Effector memory CD8-positive, alpha-beta T cell (primary cell): Measurements from ENCODE around the gene LUZP2.

Source experiments
- ATAC-seq: fragments of 150-1000 bp; cut with Tn5 transposase; replicated peaks from 2 replicates; pipeline ENCODE4 v1.10.0; 2021; ENCODE audit warnings: mild to moderate bottlenecking, moderate library complexity
- DNase-seq, 3 experiments: peaks; one replicate each; pipeline ENCODE4 v3.0.0; 2021
- H3K27ac Mint-ChIP-seq, 2 donors: one replicate each; pipeline ENCODE4 v1.8.0; 2022; ENCODE audit warnings: mild to moderate bottlenecking in 2 of 2, mixed read lengths in 2 of 2, moderate library complexity in 2 of 2
- H3K27me3 Mint-ChIP-seq, 2 donors: one replicate each; pipeline ENCODE4 v1.8.0; 2022; ENCODE audit warnings: mixed read lengths in 2 of 2
- H3K36me3 Mint-ChIP-seq: one replicate; pipeline ENCODE4 v1.8.0; 2022; ENCODE audit warnings: mild to moderate bottlenecking, moderate library complexity, mixed read lengths; ENCODE audit not compliant: insufficient read depth
- H3K4me1 Mint-ChIP-seq, 2 donors: one replicate each; pipeline ENCODE4 v1.8.0; 2022; ENCODE audit warnings: low read depth in 2 of 2, mixed read lengths in 2 of 2
- H3K4me3 Mint-ChIP-seq, 2 donors: one replicate each; pipeline ENCODE4 v1.8.0; 2022; ENCODE audit warnings: mild to moderate bottlenecking in 2 of 2, mixed read lengths in 2 of 2, moderate library complexity in 2 of 2
- H3K9me3 Mint-ChIP-seq, 2 donors: one replicate each; pipeline ENCODE4 v1.8.0; 2022; ENCODE audit warnings: mixed read lengths in 2 of 2

LUZP2 gene

GRCh38 chr11:24779791-24780190, 282.9 kb downstream of the LUZP2 start:
- Mint-ChIP-seq H3K9me3 (peaks cover 0 to 5% of the 10 kb centered on the region in 2 donors), H3K27ac (no peak overlapping the region), H3K36me3 (no peaks in the 10 kb centered on the region), H3K4me3 (no peak overlapping the region), H3K4me1 (no peaks in the 10 kb centered on the region), H3K27me3 (no peaks in the 10 kb centered on the region)
- DNase-seq (no peak), ATAC-seq (no peak)

DNA sequence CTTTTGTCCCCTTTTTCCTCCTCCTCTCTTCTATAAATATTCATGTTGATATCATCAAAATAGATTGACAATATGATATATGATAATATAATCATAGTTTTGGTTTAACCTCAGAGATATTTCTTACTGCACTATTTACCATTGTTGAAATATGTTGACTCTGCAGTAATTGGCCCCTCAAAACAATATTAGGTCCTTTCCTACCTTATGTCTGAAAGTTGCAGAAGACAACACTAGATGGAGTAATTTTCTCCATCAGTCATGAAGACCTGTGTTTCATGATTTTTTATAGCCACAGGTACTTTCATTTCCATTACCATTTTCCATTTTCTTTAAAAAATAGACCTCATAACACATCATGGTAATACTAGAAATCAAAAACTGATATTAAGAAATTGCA, 284.4 kb downstream of the LUZP2 start:
- ATAC-seq (no peak), DNase-seq (no peak)
- Mint-ChIP-seq H3K27me3 (no peaks in the 10 kb centered on the region), H3K27ac (no peak overlapping the region), H3K36me3 (no peaks in the 10 kb centered on the region), H3K4me1 (no peaks in the 10 kb centered on the region), H3K4me3 (no peak overlapping the region), H3K9me3 (peaks cover 0 to 7% of the 10 kb centered on the region in 2 donors)

GRCh38 chr11:24793479-24793878, 296.6 kb downstream of the LUZP2 start:
- H3K4me1 Mint-ChIP-seq, result no peaks in the 10 kb centered on the region
- no peak overlapping the region for H3K4me3 Mint-ChIP-seq
- ATAC-seq (no peak), DNase-seq (no peak)
- peaks cover 8 to 11% of the 10 kb centered on the region in 2 donors for H3K9me3 Mint-ChIP-seq
- peaks cover 3% of the 10 kb centered on the region for H3K36me3 Mint-ChIP-seq
- no peaks in the 10 kb centered on the region for H3K27me3 Mint-ChIP-seq
- no peak overlapping the region for H3K27ac Mint-ChIP-seq

- ATAC-seq (no peak), DNase-seq (no peak)
- Mint-ChIP-seq H3K4me3 (no peak overlapping the region), H3K9me3 (peaks cover 7 to 12% of the 10 kb centered on the region in 2 donors), H3K27ac (no peak overlapping the region), H3K27me3 (no peaks in the 10 kb centered on the region), H3K36me3 (peaks cover 3% of the 10 kb centered on the region), H3K4me1 (no peaks in the 10 kb centered on the region)
Measured at GRCh38 chr11:24794064-24794463, 297.2 kb downstream of the LUZP2 start.

GRCh38 chr11:24805671-24806070, 308.8 kb downstream of the LUZP2 start:
- H3K27ac Mint-ChIP-seq, result no peak overlapping the region
- DNase-seq (no peak), ATAC-seq (no peak)

GRCh38 chr11:24808173-24808572, 311.3 kb downstream of the LUZP2 start:
- H3K27me3 Mint-ChIP-seq, result no peaks in the 10 kb centered on the region
- H3K36me3 Mint-ChIP-seq, result no peaks in the 10 kb centered on the region
- no peak overlapping the region for H3K4me3 Mint-ChIP-seq
- DNase-seq (no peak), ATAC-seq (no peak)
- no peak overlapping the region for H3K27ac Mint-ChIP-seq
- H3K4me1 Mint-ChIP-seq, result no peaks in the 10 kb centered on the region
- H3K9me3 Mint-ChIP-seq, result peaks cover 8 to 11% of the 10 kb centered on the region in 2 donors

More at GRCh38 chr11:24805671-24806070, 308.8 kb downstream of the LUZP2 start:
- Mint-ChIP-seq H3K36me3 (no peaks in the 10 kb centered on the region), H3K9me3 (peaks cover 8 to 9% of the 10 kb centered on the region in 2 donors), H3K4me1 (no peaks in the 10 kb centered on the region), H3K4me3 (no peak overlapping the region), H3K27me3 (no peaks in the 10 kb centered on the region)

GRCh38 chr11:24819006-24819405, 322.2 kb downstream of the LUZP2 start:
- Mint-ChIP-seq H3K4me1 (no peaks in the 10 kb centered on the region), H3K4me3 (no peak overlapping the region), H3K36me3 (peaks cover 2% of the 10 kb centered on the region), H3K9me3 (peaks cover 8 to 9% of the 10 kb centered on the region in 2 donors), H3K27ac (no peak overlapping the region), H3K27me3 (no peaks in the 10 kb centered on the region)
- DNase-seq (no peak), ATAC-seq (no peak)

- Mint-ChIP-seq H3K36me3 (peaks cover 2% of the 10 kb centered on the region), H3K4me3 (no peak overlapping the region), H3K9me3 (peaks cover 8 to 9% of the 10 kb centered on the region in 2 donors), H3K27ac (no peak overlapping the region), H3K4me1 (no peaks in the 10 kb centered on the region), H3K27me3 (no peaks in the 10 kb centered on the region)
- DNase-seq (no peak), ATAC-seq (no peak)
Measured at GRCh38 chr11:24819863-24820434, 323.1 kb downstream of the LUZP2 start.

DNA sequence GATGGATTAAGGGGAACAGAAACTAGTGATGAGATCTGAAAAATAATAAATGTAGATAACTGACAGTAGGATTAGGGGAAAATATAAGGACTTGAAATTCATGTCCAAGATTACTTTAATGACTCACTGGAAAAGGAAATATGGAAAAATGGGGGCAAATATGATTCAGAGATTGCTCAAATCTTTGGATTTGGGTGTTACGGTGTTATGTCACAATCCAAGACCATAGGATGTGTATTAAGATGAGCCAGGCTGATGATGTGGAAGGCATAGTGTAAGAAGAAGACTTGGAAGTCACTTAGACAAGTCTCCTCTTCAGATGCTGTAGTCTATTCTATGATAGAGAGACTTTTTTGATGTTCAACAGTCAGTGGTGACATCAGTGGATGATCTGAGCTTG, 323.7 kb downstream of the LUZP2 start:
- DNase-seq (no peak), ATAC-seq (no peak)
- Mint-ChIP-seq H3K4me3 (no peak overlapping the region), H3K27me3 (no peaks in the 10 kb centered on the region), H3K9me3 (peaks cover 8 to 9% of the 10 kb centered on the region in 2 donors), H3K4me1 (no peaks in the 10 kb centered on the region), H3K27ac (no peak overlapping the region), H3K36me3 (peaks cover 2% of the 10 kb centered on the region)

- H3K4me3 Mint-ChIP-seq, result no peak overlapping the region
- no peak for DNase-seq
- no peak for ATAC-seq
- no peaks in the 10 kb centered on the region for H3K36me3 Mint-ChIP-seq
- H3K27ac Mint-ChIP-seq, result no peak overlapping the region
- H3K27me3 Mint-ChIP-seq, result no peaks in the 10 kb centered on the region
- H3K4me1 Mint-ChIP-seq, result no peaks in the 10 kb centered on the region
- peaks cover 7 to 8% of the 10 kb centered on the region in 2 donors for H3K9me3 Mint-ChIP-seq
Measured at GRCh38 chr11:24828938-24829605, 332.2 kb downstream of the LUZP2 start.

- ATAC-seq, result no peak
- H3K36me3 Mint-ChIP-seq, result no peaks in the 10 kb centered on the region
- no peaks in the 10 kb centered on the region for H3K4me1 Mint-ChIP-seq
- no peak overlapping the region for H3K4me3 Mint-ChIP-seq
- no peaks in the 10 kb centered on the region for H3K27me3 Mint-ChIP-seq
- no peak overlapping the region for H3K27ac Mint-ChIP-seq
- DNase-seq, result no peak
- peaks cover 7 to 9% of the 10 kb centered on the region in 2 donors for H3K9me3 Mint-ChIP-seq
Measured at GRCh38 chr11:24833573-24833972, 336.7 kb downstream of the LUZP2 start.

- ATAC-seq (no peak), DNase-seq (no peak)
- no peaks in the 10 kb centered on the region for H3K4me1 Mint-ChIP-seq
- H3K27me3 Mint-ChIP-seq, result no peaks in the 10 kb centered on the region
- no peak overlapping the region for H3K4me3 Mint-ChIP-seq
- peaks cover 0 to 6% of the 10 kb centered on the region in 2 donors for H3K9me3 Mint-ChIP-seq
- H3K36me3 Mint-ChIP-seq, result no peaks in the 10 kb centered on the region
- no peak overlapping the region for H3K27ac Mint-ChIP-seq
Measured at GRCh38 chr11:24837112-24837511, 340.3 kb downstream of the LUZP2 start.

DNA sequence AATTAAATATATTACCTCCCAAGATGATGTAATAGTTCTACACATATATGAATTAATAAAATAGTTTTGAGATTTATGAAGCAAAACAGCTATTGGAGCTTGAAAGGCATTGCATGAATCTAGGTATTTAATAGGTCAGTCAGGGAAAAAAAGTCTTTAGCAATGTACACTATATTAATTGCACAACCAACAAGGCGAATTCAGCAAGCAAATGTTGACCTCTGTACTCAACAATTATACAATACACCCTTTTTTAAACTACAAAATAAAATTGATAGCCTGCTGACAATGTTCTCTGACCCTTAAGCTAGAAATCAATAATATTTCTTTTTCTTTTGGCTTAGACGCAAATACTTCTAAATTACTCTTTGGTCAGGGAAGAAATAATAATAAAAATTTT, 345.5 kb downstream of the LUZP2 start:
- H3K27me3 Mint-ChIP-seq, result no peaks in the 10 kb centered on the region
- H3K4me1 Mint-ChIP-seq, result no peaks in the 10 kb centered on the region
- no peak overlapping the region for H3K27ac Mint-ChIP-seq
- DNase-seq, result no peak
- no peak for ATAC-seq
- no peak overlapping the region for H3K4me3 Mint-ChIP-seq
- H3K9me3 Mint-ChIP-seq, result peaks cover 6 to 12% of the 10 kb centered on the region in 2 donors
- H3K36me3 Mint-ChIP-seq, result no peaks in the 10 kb centered on the region

DNA sequence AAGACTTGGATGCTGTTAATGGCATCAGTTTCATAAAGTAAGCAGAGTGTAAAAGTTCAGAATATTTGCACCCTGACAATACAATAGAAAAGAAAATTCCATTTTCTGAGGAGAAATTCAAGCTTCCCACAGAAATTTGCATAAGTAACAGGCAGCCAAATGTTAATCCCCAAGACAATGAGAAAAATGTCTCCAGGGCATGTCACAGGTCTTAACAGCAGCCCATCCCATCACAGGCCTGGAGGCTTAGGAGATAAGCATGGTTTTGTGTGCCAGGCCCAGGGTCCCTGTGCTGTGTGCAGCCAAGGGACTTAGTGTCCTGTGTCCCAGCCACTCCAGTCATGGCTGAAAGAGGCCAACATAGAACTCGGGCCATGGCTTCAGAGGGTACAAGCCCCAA, 347.6 kb downstream of the LUZP2 start:
- Mint-ChIP-seq H3K36me3 (no peaks in the 10 kb centered on the region), H3K4me1 (no peaks in the 10 kb centered on the region), H3K4me3 (no peak overlapping the region), H3K27me3 (no peaks in the 10 kb centered on the region), H3K27ac (no peak overlapping the region), H3K9me3 (peaks cover 6 to 18% of the 10 kb centered on the region in 2 donors)
- DNase-seq, result no peak
- ATAC-seq, result no peak
